Stimulated activated CD8-positive, alpha-beta memory T cell treated with anti-CD3 and anti-CD28 coated beads, Interleukin-7, amount 100 ng/mL, for 1 hour (primary cell): ENCODE data around the gene CRYAB.
"Not testable (repeated sequence)": the region's sequence is repeated elsewhere in the genome, so short reads cannot be mapped to it uniquely, and the experiment has no call there.

Experiments used
- DNase-seq, 2 donors: peaks; one replicate each; pipeline ENCODE4 v3.0.0-alpha.2; 2020; ENCODE audit warnings: low read depth in 2 of 2

Gene CRYAB

GRCh38 chr11:111908639-111909305 lies 2.8 kb downstream of the CRYAB start:
- no peak for DNase-seq

- no peak for DNase-seq
These were observed 4.9 kb downstream of the CRYAB start for GRCh38 chr11:111906680-111907079.

GRCh38 chr11:111905411-111905810 lies 6.2 kb downstream of the CRYAB start:
- no peak for DNase-seq

- DNase-seq: no peak
These were observed 24.7 kb downstream of the CRYAB start for GRCh38 chr11:111886844-111887243.

- DNase-seq: no peak
These were observed 25.5 kb downstream of the CRYAB start for GRCh38 chr11:111886032-111886431.

GRCh38 chr11:111885053-111885452 lies 26.5 kb downstream of the CRYAB start:
- DNase-seq: not testable (repeated sequence)

- no peak for DNase-seq
These were observed 29.4 kb downstream of the CRYAB start for GRCh38 chr11:111882202-111882601.

- no peak for DNase-seq
These were observed 32.0 kb downstream of the CRYAB start for GRCh38 chr11:111879637-111879960.

GRCh38 chr11:111878849-111879636 lies 32.5 kb downstream of the CRYAB start, which contains the start of the genes CFAP68 and FDXACB1:
Gene CFAP68 (plus strand): TSS chr11:111879541. CDS start chr11:111879561, 20 bp downstream.
Gene FDXACB1 (minus strand): TSS chr11:111879165. CDS start chr11:111879132, 33 bp downstream.
- DNase-seq: peak; percentile 82 to 86

- no peak for DNase-seq
These were observed 33.2 kb downstream of the CRYAB start for GRCh38 chr11:111878385-111878848.

GRCh38 chr11:111871693-111872161 lies 39.8 kb downstream of the CRYAB start:
- no peak for DNase-seq

- DNase-seq: peak; percentile 76 to 85
These were observed 40.5 kb downstream of the CRYAB start, which contains the start of gene ALG9 for GRCh38 chr11:111870886-111871692. Gene ALG9 (minus strand): TSS chr11:111871581. CDS start chr11:111871482, 99 bp downstream.

GRCh38 chr11:111870522-111870885 lies 41.1 kb downstream of the CRYAB start:
- no peak for DNase-seq

GRCh38 chr11:111870113-111870512 lies 41.5 kb downstream of the CRYAB start:
- no peak for DNase-seq

- DNase-seq: no peak
These were observed 51.3 kb downstream of the CRYAB start for GRCh38 chr11:111860257-111860656.
